Posterior cingulate gyrus (tissue), 11 donors: ENCODE measurements around the gene ZNF43.
A peak's percentile ranks its signal among the peaks of the same experiment; 100 is the strongest.
"Not testable (repeated sequence)": the region's sequence is repeated elsewhere in the genome, so short reads cannot be mapped to it uniquely, and the experiment has no call there.

ENCODE experiments used
- DNase-seq, 10 donors: peaks; one replicate each; pipeline versions ENCODE4 v3.0.0 to v3.0.0-alpha.2; 2020 to 2021; ENCODE audit warnings: mixed read lengths in 3 of 10
- intact Hi-C: fragments of 100-400 bp; cut with DNase I; formaldehyde crosslinking; loops from one replicate; pipeline ENCODE4 v1.15.1; 2023

Gene ZNF43

DNA sequence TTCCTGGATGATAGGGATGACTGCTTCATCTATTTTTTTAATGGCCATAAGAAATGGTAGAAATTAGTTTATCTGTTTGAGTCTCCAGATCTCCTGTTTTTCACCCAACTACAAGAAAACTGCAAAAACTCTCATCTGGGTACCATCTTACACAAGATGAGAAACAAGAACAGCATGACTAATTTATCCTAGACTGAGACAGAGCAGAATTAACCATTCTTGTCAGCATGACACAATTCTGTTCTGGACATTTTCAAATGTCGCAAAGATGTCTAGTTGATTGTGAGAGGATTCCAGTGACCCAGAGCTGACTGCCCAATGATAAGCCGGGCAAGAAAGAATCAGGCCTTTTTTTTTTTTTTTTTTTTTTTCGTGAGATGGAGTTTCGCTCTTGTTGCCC, 12.8 kb downstream of the ZNF43 start:
- intact Hi-C loops = no loop called here

DNA sequence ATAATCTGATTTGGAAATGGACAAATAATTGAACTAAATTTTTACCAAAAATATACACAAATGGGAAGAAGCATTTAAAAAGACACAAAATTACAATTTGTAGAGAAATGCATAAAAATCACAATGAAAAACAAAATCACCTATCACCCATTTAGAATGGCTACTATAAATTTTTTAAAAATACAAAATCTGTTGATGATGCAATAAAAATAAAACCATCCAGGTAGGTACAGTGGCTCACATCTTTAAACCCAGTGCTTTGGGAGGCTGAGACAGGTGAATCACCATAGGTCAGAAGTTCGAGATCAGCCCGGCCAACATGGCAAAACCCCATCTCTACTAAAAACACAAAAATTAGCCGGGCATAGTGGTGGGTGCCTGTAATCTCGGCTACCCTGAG, 23.5 kb downstream of the ZNF43 start:
- DNase-seq = no peak
- intact Hi-C loops = no loop called here

More for the DNA sequence above, 12.8 kb downstream of the ZNF43 start:
- no peak for DNase-seq

DNA sequence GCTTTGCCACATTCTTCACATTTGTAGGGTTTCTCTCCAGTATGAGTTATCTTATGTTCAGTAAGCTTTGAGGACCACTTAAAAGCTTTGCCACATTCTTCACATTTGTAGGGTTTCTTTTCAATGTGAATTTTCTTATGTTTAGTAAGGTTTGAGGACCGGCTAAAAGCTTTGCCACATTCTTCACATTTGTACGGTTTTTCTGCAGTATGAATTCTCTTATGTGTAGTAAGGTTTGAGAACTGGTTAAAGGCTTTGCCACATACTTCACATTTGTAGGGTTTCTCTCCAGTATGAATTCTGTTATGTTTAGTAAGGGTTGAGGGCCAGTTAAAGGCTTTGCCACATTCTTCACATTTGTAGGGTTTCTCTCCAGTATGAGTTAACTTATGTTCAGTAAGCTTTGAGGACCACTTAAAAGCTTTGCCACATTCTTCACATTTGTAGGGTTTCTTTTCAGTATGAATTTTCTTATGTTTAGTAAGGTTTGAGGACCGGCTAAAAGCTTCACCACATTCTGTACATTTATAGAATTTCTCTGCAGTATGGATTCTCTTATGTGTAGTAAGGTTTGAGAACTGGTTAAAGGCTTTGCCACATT, 27.5 kb downstream of the ZNF43 start:
- DNase-seq, intact Hi-C loops: not testable (repeated sequence)

DNA sequence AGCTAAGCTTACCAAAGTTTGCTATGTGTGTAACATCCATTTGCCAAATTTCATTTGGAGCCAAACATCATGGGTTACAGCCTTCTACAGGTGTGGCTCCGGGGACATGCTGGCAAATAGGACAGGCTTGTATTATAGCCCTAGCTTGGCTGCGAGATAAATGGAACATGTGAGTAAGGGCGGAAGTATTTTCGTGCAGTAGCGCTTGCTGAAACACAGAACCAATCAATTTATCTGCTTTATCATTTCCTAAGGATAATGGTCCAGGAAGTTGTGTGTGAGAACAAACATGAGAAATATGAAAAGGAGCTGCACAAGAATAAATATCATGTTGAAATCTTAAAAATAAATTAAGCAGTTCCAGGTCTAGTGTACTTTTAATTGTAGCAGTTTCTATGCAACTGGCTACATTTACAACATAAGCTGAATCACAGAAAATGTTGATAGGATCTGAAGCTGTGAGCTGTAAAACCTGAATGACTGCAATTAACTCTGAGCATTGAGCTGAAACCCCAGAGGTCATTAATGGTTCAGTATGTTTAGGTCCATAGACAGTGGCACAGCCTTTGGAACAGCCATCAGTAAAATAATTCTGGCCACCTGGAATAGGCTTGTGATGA, 46.4 kb downstream of the ZNF43 start:
- DNase-seq = no peak
- intact Hi-C loops = no loop called here

DNA sequence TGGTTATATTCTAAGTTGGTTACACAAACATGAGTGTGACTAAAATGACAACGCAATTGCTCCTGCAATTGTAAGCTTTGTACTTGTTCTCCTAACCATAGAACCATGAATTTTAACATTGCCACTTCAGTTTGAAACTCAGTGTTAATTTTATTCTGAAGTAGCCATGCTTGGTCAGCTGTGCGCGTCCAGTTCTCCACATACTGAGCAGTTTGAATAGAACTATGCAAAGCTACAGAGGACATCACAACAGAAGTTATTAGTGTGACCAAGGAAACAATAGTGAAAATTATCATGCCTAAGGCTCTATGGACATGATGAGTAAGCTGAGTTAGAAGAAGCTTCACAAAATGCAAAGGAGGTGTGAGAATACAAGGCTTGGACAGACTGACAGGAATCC, 49.0 kb downstream of the ZNF43 start:
- no peak for DNase-seq
- intact Hi-C loops = no loop called here

DNA sequence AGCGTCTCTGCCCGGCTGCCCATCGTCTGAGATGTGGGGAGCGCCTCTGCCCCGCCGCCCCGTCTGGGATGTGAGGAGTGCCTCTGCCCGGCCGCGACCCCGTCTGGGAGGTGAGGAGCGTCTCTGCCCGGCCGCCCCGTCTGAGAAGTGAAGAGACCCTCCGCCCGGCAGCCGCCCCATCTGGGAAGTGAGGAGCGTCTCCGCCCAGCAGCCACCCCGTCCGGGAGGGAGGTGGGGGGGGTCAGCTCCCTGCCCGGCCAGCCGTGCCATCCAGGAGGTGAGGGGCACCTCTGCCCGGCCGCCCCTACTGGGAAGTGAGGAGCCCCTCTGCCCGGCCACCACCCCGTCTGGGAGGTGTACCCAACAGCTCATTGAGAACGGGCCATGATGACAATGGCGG, 60.2 kb downstream of the ZNF43 start:
- intact Hi-C loops = not testable (repeated sequence)
- peak in 1 of 10 donors; percentile 50 for DNase-seq

DNA sequence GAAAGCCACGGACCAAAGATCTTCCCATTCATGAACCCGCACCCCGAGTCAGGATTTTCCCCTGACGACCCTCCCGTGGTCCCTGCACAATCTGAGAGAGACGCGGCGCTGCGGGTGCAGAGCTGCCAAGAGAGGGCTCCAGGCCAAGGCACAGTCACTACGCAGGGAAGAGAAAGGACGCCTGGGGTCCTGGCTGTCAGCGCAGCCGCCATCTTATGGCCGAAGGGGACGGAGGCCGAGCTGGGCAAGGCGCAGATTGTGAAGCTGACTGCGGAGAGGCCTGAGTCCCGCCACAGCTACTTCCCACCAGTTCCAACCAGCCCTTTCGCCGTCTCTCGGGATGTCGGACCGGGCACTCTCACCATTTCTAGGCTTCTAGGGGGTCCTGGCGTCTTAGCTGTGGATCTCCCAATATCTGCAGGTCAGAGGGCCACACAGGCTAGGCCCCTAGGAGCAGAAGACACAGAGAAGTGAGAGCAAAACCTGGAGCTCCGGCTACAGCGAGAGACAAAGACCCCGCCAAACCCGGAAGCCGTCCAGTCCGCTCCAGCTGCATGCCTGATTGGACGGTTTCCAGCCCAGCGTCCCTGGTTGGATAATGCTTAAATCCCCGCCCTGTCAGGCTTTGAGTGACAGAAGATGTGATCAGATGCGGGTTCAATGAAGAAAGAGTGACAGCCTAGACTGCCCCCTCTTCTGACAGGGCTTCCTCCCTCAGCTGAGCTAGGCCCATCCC, 68.7 kb downstream of the ZNF43 start, which contains the start of gene ZNF100:
ZNF100 (minus strand) TSS at position 515 of the 736 bp plus-strand sequence; CDS start at position 365, 150 bp downstream.
- peak; percentile 84 to 98 (median 94) for DNase-seq
- intact Hi-C loops = loop anchor here (5.0 to 10.0 kb wide), 2 partner anchors 70 to 1102 kb away; partner anchors contain the start of genes ZNF43 and ZNF626

DNA sequence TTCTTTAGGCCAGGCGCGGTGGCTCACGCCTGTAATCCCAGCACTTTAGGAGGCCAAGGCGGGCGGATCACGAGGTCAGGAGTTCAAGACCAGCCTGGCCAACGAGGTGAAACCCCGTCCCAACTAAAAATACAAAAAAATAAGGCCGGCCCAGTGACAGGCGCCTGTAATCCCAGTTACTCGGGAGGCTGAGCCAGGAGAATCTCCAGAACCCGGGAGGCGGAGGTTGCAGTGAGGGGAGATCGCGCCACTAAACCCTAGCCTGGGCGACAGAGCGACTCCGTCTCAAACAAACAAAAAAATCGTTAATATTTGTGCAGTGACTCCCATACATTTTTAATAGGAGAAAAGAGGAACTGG, 69.3 kb downstream of the ZNF43 start:
- intact Hi-C loops = loop anchor here (5.0 to 10.0 kb wide), 2 partner anchors 71 to 1102 kb away; partner anchors contain the start of genes ZNF43 and ZNF626

DNA sequence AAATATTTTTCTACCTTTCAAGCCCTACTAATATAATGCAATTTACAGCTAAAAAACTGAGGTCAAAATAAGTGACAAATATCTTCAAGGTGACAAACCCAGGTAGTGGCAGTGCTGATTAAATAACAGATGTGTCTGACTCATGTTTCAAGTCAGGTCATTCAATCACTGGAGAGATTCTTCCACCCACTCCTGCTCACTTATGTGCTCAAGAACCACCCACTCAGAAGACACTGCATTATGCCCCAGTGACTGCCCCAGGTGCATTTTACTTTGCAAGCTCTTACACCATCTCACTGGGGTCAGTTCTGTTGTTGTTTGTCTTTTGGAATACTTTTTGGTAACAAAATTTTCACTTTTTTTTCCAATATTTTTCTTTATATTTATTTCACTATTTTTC, 70.8 kb downstream of the ZNF43 start:
- no peak for DNase-seq
- intact Hi-C loops = loop anchor here (5.0 to 10.0 kb wide), 2 partner anchors 72 to 1100 kb away; partner anchors contain the start of genes ZNF43 and ZNF626

More for the DNA sequence above, 69.3 kb downstream of the ZNF43 start:
- DNase-seq = not testable (repeated sequence)

DNA sequence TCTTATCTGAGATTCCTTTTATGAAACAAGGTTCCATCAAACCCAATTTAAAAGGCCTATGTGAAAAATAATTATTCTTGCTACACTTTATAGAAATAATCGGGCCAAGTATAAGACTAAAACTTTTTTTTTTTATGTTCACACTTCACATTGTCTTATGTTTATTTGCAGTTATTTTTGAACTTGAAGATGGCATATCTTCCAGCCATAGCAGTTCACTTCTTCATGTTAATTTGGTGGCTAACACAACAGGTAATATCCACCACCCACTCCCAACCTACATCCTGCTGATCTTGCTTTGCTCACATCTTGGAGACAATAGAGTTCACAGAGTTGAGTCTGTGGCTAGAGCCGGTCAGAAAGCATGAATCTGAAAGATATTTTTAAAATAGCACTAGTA, 74.4 kb downstream of the ZNF43 start:
- DNase-seq = not testable (repeated sequence)
- intact Hi-C loops = loop anchor here (10.0 kb wide), 1 partner anchor 1097 kb away; the partner anchor contains the start of gene ZNF626

DNA sequence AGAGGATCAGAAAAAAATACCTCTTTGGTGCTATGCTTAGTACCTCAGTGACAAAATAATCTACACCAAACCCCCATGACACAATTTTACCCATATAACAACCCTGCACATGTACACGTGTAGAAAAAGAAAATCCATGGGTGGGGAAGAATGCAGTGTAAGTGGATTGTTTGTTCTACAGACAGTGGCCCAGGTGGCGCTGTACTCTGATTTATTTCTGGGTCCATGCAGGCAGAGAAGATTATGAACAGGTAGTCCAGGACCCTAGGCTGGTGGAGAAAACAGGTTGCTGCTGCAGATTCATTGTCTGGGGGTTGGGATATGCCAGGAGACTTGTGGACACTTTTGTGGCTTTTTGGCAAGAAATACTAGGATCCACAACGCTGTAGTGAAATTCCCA, 77.7 kb downstream of the ZNF43 start:
- intact Hi-C loops = no loop called here
- no peak for DNase-seq

DNA sequence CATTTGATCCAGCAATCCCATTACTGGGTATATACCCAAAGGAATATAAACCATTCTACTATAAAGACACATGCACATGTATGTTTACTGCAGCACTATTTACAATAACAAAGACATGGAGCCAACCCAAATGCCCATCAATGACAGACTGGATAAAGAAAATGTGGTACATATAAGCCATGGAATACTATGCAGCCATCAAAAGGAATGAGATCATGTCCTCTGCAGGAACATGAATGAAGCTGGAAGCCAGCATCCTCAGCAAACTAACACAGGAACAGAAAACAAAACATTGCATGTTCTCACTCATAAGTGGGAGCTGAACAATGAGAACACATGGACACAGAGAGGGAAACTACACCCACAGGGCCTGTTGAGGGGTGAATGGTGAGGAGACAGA, 80.4 kb downstream of the ZNF43 start:
- DNase-seq, intact Hi-C loops: not testable (repeated sequence)
